Left hindlimb (tissue), 1 donor: ENCODE measurements around the gene LILRA1.
"Not testable (repeated sequence)": the region's sequence is repeated elsewhere in the genome, so short reads cannot be mapped to it uniquely, and the experiment has no call there.

Experiments used
- DNase-seq: peaks from one replicate; pipeline ENCODE4 v3.0.0-alpha.2; 2018

Gene LILRA1

GRCh38 chr19:54578268-54578667 is 15.2 kb upstream of the LILRA1 start:
- not testable (repeated sequence) for DNase-seq

GRCh38 chr19:54586397-54586796 is 7.0 kb upstream of the LILRA1 start:
- DNase-seq: no peak

- no peak for DNase-seq
Observed at GRCh38 chr19:54587026-54587425, 6.4 kb upstream of the LILRA1 start.

GRCh38 chr19:54593931-54594626 is 647 bp downstream of the LILRA1 start:
- not testable (repeated sequence) for DNase-seq

GRCh38 chr19:54594737-54595136 is 1.3 kb downstream of the LILRA1 start:
- DNase-seq: no peak

GRCh38 chr19:54595680-54596436 is 2.4 kb downstream of the LILRA1 start:
- DNase-seq: not testable (repeated sequence)

GRCh38 chr19:54600212-54600611 is 6.8 kb downstream of the LILRA1 start:
- DNase-seq: no peak

GRCh38 chr19:54606230-54606629 is 12.8 kb downstream of the LILRA1 start:
- DNase-seq: no peak

- no peak for DNase-seq
Observed at GRCh38 chr19:54606891-54607784, 13.7 kb downstream of the LILRA1 start.

GRCh38 chr19:54607785-54608150 is 14.3 kb downstream of the LILRA1 start:
- no peak for DNase-seq

- no peak for DNase-seq
Observed at GRCh38 chr19:54608205-54608604, 14.8 kb downstream of the LILRA1 start.

- no peak for DNase-seq
Observed at GRCh38 chr19:54608792-54609191, 15.4 kb downstream of the LILRA1 start.

GRCh38 chr19:54609356-54609791 is 15.9 kb downstream of the LILRA1 start:
- no peak for DNase-seq

- no peak for DNase-seq
Observed at GRCh38 chr19:54612428-54612827, 19.0 kb downstream of the LILRA1 start.

- no peak for DNase-seq
Observed at GRCh38 chr19:54614726-54615125, 21.3 kb downstream of the LILRA1 start.

- no peak for DNase-seq
Observed at GRCh38 chr19:54616057-54616456, 22.6 kb downstream of the LILRA1 start.

GRCh38 chr19:54616821-54617560 is 23.6 kb downstream of the LILRA1 start:
- DNase-seq: no peak

GRCh38 chr19:54620464-54620863 is 27.0 kb downstream of the LILRA1 start:
- DNase-seq: no peak

GRCh38 chr19:54622431-54622830 is 29.0 kb downstream of the LILRA1 start:
- DNase-seq: no peak

GRCh38 chr19:54624234-54624633 is 30.8 kb downstream of the LILRA1 start:
- DNase-seq: not testable (repeated sequence)

GRCh38 chr19:54624934-54625730 is 31.7 kb downstream of the LILRA1 start:
- DNase-seq: not testable (repeated sequence)

- no peak for DNase-seq
Observed at GRCh38 chr19:54626757-54627156, 33.3 kb downstream of the LILRA1 start.
